HL-60 (cell line): ENCODE results near the gene CWH43.

ENCODE experiments used
- DNase-seq, 2 experiments: peaks; one replicate each; pipeline ENCODE4 v3.0.0-alpha.2; 2010 to 2020; ENCODE audit warnings: low read depth in 1 of 2, low spot score in 1 of 2
- H3K27ac ChIP-seq: fragments of 250-450 bp; sonication (Bioruptor Pico); replicated peaks from 2 replicates; pipeline ENCODE4 v1.5.1; 2020; ENCODE audit warnings: mild to moderate bottlenecking, moderate library complexity
- H3K27me3 ChIP-seq: fragments of 250-450 bp; sonication (Bioruptor Pico); 2 replicates; pipeline ENCODE4 v1.5.1; 2021; ENCODE audit warnings: mild to moderate bottlenecking, moderate library complexity; ENCODE audit not compliant: insufficient read depth, poor library complexity, severe bottlenecking
- H3K4me3 ChIP-seq: replicated peaks from 2 replicates; pipeline ENCODE4 v1.5.1; 2011; ENCODE audit warnings: mild to moderate bottlenecking, control low read depth, low read length; ENCODE audit not compliant: insufficient read depth
- CTCF ChIP-seq: IDR thresholded peaks from one replicate; pipeline ENCODE4 v1.5.1; 2011; ENCODE audit warnings: low read length, control low read depth, inconsistent platforms; ENCODE audit not compliant: insufficient read depth
- GABPA ChIP-seq: IDR thresholded peaks from 2 replicates; pipeline ENCODE4 v1.6.1; 2012; ENCODE audit warnings: low read depth
- POLR2AphosphoS5 ChIP-seq: IDR thresholded peaks from 2 replicates; pipeline ENCODE4 v1.6.1; 2012; ENCODE audit warnings: low read depth
- REST ChIP-seq: IDR thresholded peaks from 2 replicates; pipeline ENCODE4 v1.6.1; 2012; ENCODE audit warnings: low read depth; ENCODE audit not compliant: insufficient replicate concordance
- SPI1 ChIP-seq: IDR thresholded peaks from 2 replicates; pipeline ENCODE4 v1.6.1; 2012; ENCODE audit warnings: low read depth, mild to moderate bottlenecking, borderline replicate concordance
- long read RNA-seq: library from polyadenylated mRNA; unstranded; transcript quantifications from one replicate; pipeline ENCODE4 v2.0.0, GENCODE V29; 2020

The CWH43 gene
- long read RNA-seq = 0 reads

- H3K4me3 ChIP-seq = no peak within 1 kb of the TSS
- no peak within 1 kb of the TSS for H3K27ac ChIP-seq
- DNase-seq = no peak
- peaks cover 17% of the 10 kb centered on the region for H3K27me3 ChIP-seq
- no peak for TF ChIP-seq GABPA
- TF ChIP-seq CTCF = no peak
- no peak for TF ChIP-seq SPI1
- no peak for TF ChIP-seq REST
- no peak for TF ChIP-seq POLR2AphosphoS5
These were observed at the start of gene CWH43 for GRCh38 chr4:48985976-48986653. Gene CWH43, plus strand, starts transcription at chr4:48986275. Its CDS starts 155 bp downstream, at chr4:48986430.

- no peaks in the 10 kb centered on the region for H3K27me3 ChIP-seq
- H3K4me3 ChIP-seq = no peak overlapping the region
- DNase-seq = no peak
- TF ChIP-seq GABPA (no peak), POLR2AphosphoS5 (no peak), SPI1 (no peak), CTCF (no peak), REST (no peak)
- no peak overlapping the region for H3K27ac ChIP-seq
These were observed 49.0 kb upstream of the CWH43 start for GRCh38 chr4:48937033-48937432.

DNA sequence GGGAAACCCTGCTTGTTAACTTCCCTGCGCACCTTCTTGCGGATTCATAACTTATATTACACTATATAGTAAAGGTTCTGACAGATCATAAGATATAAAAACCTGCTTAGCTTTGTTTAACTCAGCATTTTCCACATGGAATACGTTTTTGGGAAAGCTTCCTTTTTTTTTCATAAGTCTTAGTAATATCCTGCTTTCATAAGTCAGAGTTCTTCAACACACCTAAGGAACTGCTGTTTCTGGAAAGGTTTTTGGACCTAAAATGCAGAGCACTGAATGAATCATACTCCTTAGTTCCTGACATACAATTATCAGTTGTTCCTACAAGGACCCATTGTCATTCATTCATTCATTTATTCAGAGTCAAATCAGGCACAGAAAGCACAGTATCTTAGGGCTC, 47.2 kb upstream of the CWH43 start:
- Histone ChIP-seq H3K4me3 (no peak overlapping the region), H3K27me3 (no peaks in the 10 kb centered on the region), H3K27ac (no peak overlapping the region)
- no peak for DNase-seq
- no peak for TF ChIP-seq REST
- no peak for TF ChIP-seq SPI1
- TF ChIP-seq CTCF = no peak
- TF ChIP-seq GABPA = no peak
- no peak for TF ChIP-seq POLR2AphosphoS5
